H9 (cell line): ENCODE data around the gene KCMF1. TPM values are rescaled to one million over a fixed set of nuclear protein-coding genes. Genes with fewer than 3 reads are reported as not detected.
A peak's percentile ranks its signal among the peaks of the same experiment; 100 is the strongest.

Source experiments
- DNase-seq: peaks from one replicate; pipeline ENCODE4 v3.0.0-alpha.2; 2017
- H2AFZ ChIP-seq: one replicate; pipeline ENCODE4 v1.6.1; 2013; ENCODE audit warnings: mild to moderate bottlenecking, low read length, control low read depth, moderate library complexity
- H2AK5ac ChIP-seq: 2 replicates; pipeline ENCODE4 v1.6.1; 2013; ENCODE audit warnings: low read length, control low read depth, mixed read lengths; ENCODE audit not compliant: insufficient read length
- H2BK120ac ChIP-seq: one replicate; pipeline ENCODE4 v1.6.1; 2013; ENCODE audit warnings: low read depth, mild to moderate bottlenecking, low read length, control low read depth, inconsistent platforms; ENCODE audit not compliant: poor library complexity, severe bottlenecking
- H2BK12ac ChIP-seq: 2 replicates; pipeline ENCODE4 v1.6.1; 2013; ENCODE audit warnings: low read length, control low read depth, mixed read lengths, low read depth; ENCODE audit not compliant: insufficient read length
- H2BK15ac ChIP-seq: 2 replicates; pipeline ENCODE4 v1.6.1; 2013; ENCODE audit warnings: low read depth, low read length, control low read depth
- H2BK20ac ChIP-seq: one replicate; pipeline ENCODE4 v1.6.1; 2013; ENCODE audit warnings: low read depth, mild to moderate bottlenecking, low read length, control low read depth, inconsistent platforms; ENCODE audit not compliant: poor library complexity, severe bottlenecking
- H2BK5ac ChIP-seq: 2 replicates; pipeline ENCODE4 v1.6.1; 2013; ENCODE audit warnings: low read length, control low read depth, mixed read lengths; ENCODE audit not compliant: insufficient read length
- H3K14ac ChIP-seq: 2 replicates; pipeline ENCODE4 v1.6.1; 2013; ENCODE audit warnings: low read length, control low read depth; ENCODE audit not compliant: insufficient read depth
- H3K18ac ChIP-seq: 2 replicates; pipeline ENCODE4 v1.6.1; 2013; ENCODE audit warnings: low read depth, mild to moderate bottlenecking, mixed read lengths, low read length, control low read depth; ENCODE audit not compliant: insufficient read length
- H3K23ac ChIP-seq: 2 replicates; pipeline ENCODE4 v1.6.1; 2013; ENCODE audit warnings: low read length, control low read depth, mixed read lengths, low read depth; ENCODE audit not compliant: insufficient read length
- H3K23me2 ChIP-seq: 2 replicates; pipeline ENCODE4 v1.6.1; 2013; ENCODE audit warnings: low read depth, mild to moderate bottlenecking, mixed read lengths, low read length, control low read depth; ENCODE audit not compliant: insufficient read length, poor library complexity, severe bottlenecking
- H3K27ac ChIP-seq: 2 replicates; pipeline ENCODE4 v1.5.1; 2013; ENCODE audit warnings: low read length, control low read depth, mixed read lengths, low read depth; ENCODE audit not compliant: insufficient read length
- H3K27me3 ChIP-seq: 2 replicates; pipeline ENCODE4 v1.6.1; 2013; ENCODE audit warnings: low read length, control low read depth, inconsistent platforms; ENCODE audit not compliant: insufficient read depth
- H3K4ac ChIP-seq: 2 replicates; pipeline ENCODE4 v1.6.1; 2013; ENCODE audit warnings: low read depth, mild to moderate bottlenecking, control low read depth, inconsistent platforms, low read length, moderate library complexity
- H3K4me1 ChIP-seq: 2 replicates; pipeline ENCODE4 v1.6.1; 2013; ENCODE audit warnings: low read length, control low read depth, inconsistent platforms; ENCODE audit not compliant: insufficient read depth
- H3K4me2 ChIP-seq: 2 replicates; pipeline ENCODE4 v1.6.1; 2013; ENCODE audit warnings: low read length, control low read depth, mixed read lengths; ENCODE audit not compliant: insufficient read length, insufficient read depth
- H3K56ac ChIP-seq: 2 replicates; pipeline ENCODE4 v1.6.1; 2013; ENCODE audit warnings: low read depth, mild to moderate bottlenecking, mixed read lengths, low read length, control low read depth; ENCODE audit not compliant: insufficient read length
- H3K79me1 ChIP-seq: 2 replicates; pipeline ENCODE4 v1.6.1; 2013; ENCODE audit warnings: low read depth, mild to moderate bottlenecking, moderate library complexity, low read length, control low read depth, inconsistent platforms; ENCODE audit not compliant: insufficient read depth, poor library complexity, severe bottlenecking
- H3K79me2 ChIP-seq: 2 replicates; pipeline ENCODE4 v1.6.1; 2013; ENCODE audit warnings: low read length, control low read depth, inconsistent platforms; ENCODE audit not compliant: insufficient read depth
- H3K9ac ChIP-seq: 2 replicates; pipeline ENCODE4 v1.6.1; 2013; ENCODE audit warnings: low read length, control low read depth, mixed read lengths; ENCODE audit not compliant: insufficient read length; ENCODE audit errors: extremely low read depth
- H3K9me3 ChIP-seq: one replicate; pipeline ENCODE4 v1.6.1; 2013; ENCODE audit warnings: low read depth, low read length, inconsistent platforms; ENCODE audit not compliant: control insufficient read depth
- H3T11ph ChIP-seq: one replicate; pipeline ENCODE4 v1.6.1; 2013; ENCODE audit warnings: mild to moderate bottlenecking, low read length, control low read depth, inconsistent platforms
- H4K20me1 ChIP-seq: one replicate; pipeline ENCODE4 v1.6.1; 2013; ENCODE audit not compliant: control insufficient read depth, insufficient read length, insufficient read depth
- H4K5ac ChIP-seq: 2 replicates; pipeline ENCODE4 v1.6.1; 2013; ENCODE audit warnings: low read depth, mild to moderate bottlenecking, mixed read lengths, low read length, control low read depth; ENCODE audit not compliant: insufficient read length
- H4K8ac ChIP-seq: replicated peaks from 2 replicates; pipeline ENCODE4 v1.6.1; 2013; ENCODE audit warnings: low read length, control low read depth, mixed read lengths, low read depth; ENCODE audit not compliant: insufficient read length
- H4K91ac ChIP-seq: 2 replicates; pipeline ENCODE4 v1.6.1; 2013; ENCODE audit warnings: low read depth, mild to moderate bottlenecking, moderate library complexity, mixed read lengths, low read length, control low read depth; ENCODE audit not compliant: insufficient read length
- H3K27ac Mint-ChIP-seq, 3 experiments: 2 replicates in 2 of 3; 3 replicates in 1 of 3; pipeline ENCODE4 v1.8.0; 2020 to 2021; ENCODE audit warnings: mixed read lengths in 3 of 3, mild to moderate bottlenecking in 1 of 3, moderate library complexity in 1 of 3
- H3K27me3 Mint-ChIP-seq: 2 replicates; pipeline ENCODE4 v1.8.0; 2021; ENCODE audit warnings: low read depth, mild to moderate bottlenecking, moderate library complexity, mixed read lengths
- H3K36me3 Mint-ChIP-seq, 3 experiments: 2 replicates in 2 of 3; 3 replicates in 1 of 3; pipeline ENCODE4 v1.8.0; 2020 to 2021; ENCODE audit warnings: low read depth in 3 of 3, mixed read lengths in 3 of 3; ENCODE audit not compliant: insufficient read depth in 1 of 3
- H3K4me1 Mint-ChIP-seq, 2 experiments: 2 replicates each; pipeline ENCODE4 v1.8.0; 2020; ENCODE audit warnings: mixed read lengths in 2 of 2
- H3K4me3 Mint-ChIP-seq, 2 experiments: 2 replicates in 1 of 2; 3 replicates in 1 of 2; pipeline ENCODE4 v1.8.0; 2020 to 2021; ENCODE audit warnings: mild to moderate bottlenecking in 2 of 2, mixed read lengths in 2 of 2, moderate library complexity in 1 of 2
- H3K9me3 Mint-ChIP-seq, 2 experiments: 2 replicates in 1 of 2; 3 replicates in 1 of 2; pipeline ENCODE4 v1.8.0; 2020; ENCODE audit warnings: mild to moderate bottlenecking in 2 of 2, mixed read lengths in 2 of 2, moderate library complexity in 1 of 2
- CTCF ChIP-seq: fragments of 200-600 bp; sonication (generic); conservative IDR thresholded peaks from 3 replicates; pipeline ENCODE4 v1.8.0; 2021; ENCODE audit warnings: antibody characterized with exemption, mild to moderate bottlenecking
- WGBS: extraction: QIAGEN DNeasy Blood & Tissue Kit; methylation state at CpG from one replicate; pipeline ENCODE4 v1.1.7; 2013; ENCODE audit warnings: missing lambda C conversion rate, low lambda C conversion rate, mixed read lengths; ENCODE audit not compliant: insufficient read length; ENCODE audit errors: extremely low coverage; 5-methylcytosine and 5-hydroxymethylcytosine counted together
- total RNA-seq: library from RNA; stranded (reverse); gene quantifications from 2 replicates; pipeline ENCODE4 v1.2.1, GENCODE V29; 2021

Gene KCMF1
- total RNA-seq, 1 experiment from 2014 or later, result 113 TPM

- no peak overlapping the region for H3K18ac ChIP-seq
- no peak overlapping the region for H3K9ac ChIP-seq
- no peak overlapping the region for H2BK120ac ChIP-seq
- Mint-ChIP-seq H3K27me3 (no peaks in the 10 kb centered on the region), H3K4me3 (no peak overlapping the region), H3K4me1 (peaks cover 49 to 50% of the 10 kb centered on the region in 2 experiments), H3K36me3 (peaks cover 0 to 8% (median 2%) of the 10 kb centered on the region in 3 experiments; a peak in 6 of 7 replicates), H3K9me3 (no peaks in the 10 kb centered on the region), H3K27ac (peak overlapping the region in 1 of 3 experiments; percentile 76; a peak in 2 of 7 replicates)
- H3K4me2 ChIP-seq, result no peak overlapping the region
- H3K27me3 ChIP-seq, result no peaks in the 10 kb centered on the region
- no peak overlapping the region for H4K91ac ChIP-seq
- no CpG with 5 or more reads among the region's 7 CpGs for WGBS
- no peak overlapping the region for H3K23ac ChIP-seq
- H2AK5ac ChIP-seq, result no peak overlapping the region
- H3K79me2 ChIP-seq, result peaks cover 22% of the 10 kb centered on the region
- no peak overlapping the region for H4K8ac ChIP-seq
- H3K4me1 ChIP-seq, result no peaks in the 10 kb centered on the region; the same call in 1 of the 2 replicates
- no peak overlapping the region for H3T11ph ChIP-seq
- H2BK15ac ChIP-seq, result no peak overlapping the region
- peaks cover 7% of the 10 kb centered on the region for H3K79me1 ChIP-seq
- H2BK12ac ChIP-seq, result no peak overlapping the region
- H3K23me2 ChIP-seq, result no peaks in the 10 kb centered on the region
- peak; percentile 42; the same call in 2 of the 3 replicates for TF ChIP-seq CTCF
- no peak overlapping the region for H3K14ac ChIP-seq
- no peak overlapping the region for H2BK20ac ChIP-seq
- no peaks in the 10 kb centered on the region for H3K9me3 ChIP-seq
- no peak for DNase-seq
- no peak overlapping the region for H3K27ac ChIP-seq
- H2AFZ ChIP-seq, result no peak overlapping the region
- no peaks in the 10 kb centered on the region for H4K20me1 ChIP-seq
- no peak overlapping the region for H4K5ac ChIP-seq
- no peak overlapping the region for H3K56ac ChIP-seq
- H3K4ac ChIP-seq, result no peak overlapping the region
- H2BK5ac ChIP-seq, result no peak overlapping the region
Observed at GRCh38 chr2:85015653-85016360, 44.8 kb downstream of the KCMF1 start.
